Smooth muscle cell (in vitro differentiated cells): ENCODE measurements around the gene DENND5A. TPM values are rescaled to one million over a fixed set of nuclear protein-coding genes. Genes with fewer than 3 reads are reported as not detected.
A peak's percentile ranks its signal among the peaks of the same experiment; 100 is the strongest.

Experiments used
- DNase-seq: peaks from one replicate; lab custom pipeline; 2025; ENCODE audit not compliant: unreplicated experiment; lab: John Stamatoyannopoulos, UW
- H2AFZ ChIP-seq: fragments of 200-600 bp; sonication (generic); 2 replicates; pipeline ENCODE4 v1.6.0; 2016; ENCODE audit warnings: antibody characterized with exemption, low read depth, mild to moderate bottlenecking
- H3F3A ChIP-seq: fragments of 200-600 bp; sonication (generic); 2 replicates; pipeline ENCODE4 v1.6.0; 2017; ENCODE audit warnings: antibody characterized with exemption, low read depth
- H3K27ac ChIP-seq: fragments of 200-600 bp; sonication (generic); 2 replicates; pipeline ENCODE4 v1.5.1; 2016; ENCODE audit warnings: low read depth, mild to moderate bottlenecking
- H3K27me3 ChIP-seq: fragments of 200-600 bp; sonication (generic); 2 replicates; pipeline ENCODE4 v1.6.1; 2016; ENCODE audit warnings: low read depth, mild to moderate bottlenecking
- H3K36me3 ChIP-seq: fragments of 200-600 bp; sonication (generic); 2 replicates; pipeline ENCODE4 v1.5.1; 2016; ENCODE audit warnings: low read depth
- H3K4me1 ChIP-seq: fragments of 200-600 bp; sonication (generic); 2 replicates; pipeline ENCODE4 v1.5.1; 2016; ENCODE audit warnings: low read depth
- H3K4me2 ChIP-seq: fragments of 200-600 bp; sonication (generic); 2 replicates; pipeline ENCODE4 v1.6.0; 2016; ENCODE audit warnings: mild to moderate bottlenecking
- H3K4me3 ChIP-seq: fragments of 200-600 bp; sonication (generic); 2 replicates; pipeline ENCODE4 v1.5.1; 2016; ENCODE audit warnings: mild to moderate bottlenecking
- H3K79me2 ChIP-seq: fragments of 200-600 bp; sonication (generic); 2 replicates; pipeline ENCODE4 v1.6.0; 2016; ENCODE audit warnings: low read depth, mild to moderate bottlenecking
- H3K9ac ChIP-seq: fragments of 200-600 bp; sonication (generic); 2 replicates; pipeline ENCODE4 v1.6.0; 2016; ENCODE audit warnings: low read depth
- H3K9me3 ChIP-seq: fragments of 200-600 bp; sonication (generic); replicated peaks from 2 replicates; pipeline ENCODE4 v1.5.1; 2016; ENCODE audit warnings: low read depth
- H4K20me1 ChIP-seq: fragments of 200-600 bp; sonication (generic); 2 replicates; pipeline ENCODE4 v1.6.0; 2016; ENCODE audit warnings: low read depth
- WGBS: methylation state at CpG from one replicate; pipeline ENCODE4 v1.1.7; 2016; ENCODE audit warnings: low lambda C conversion rate; 5-methylcytosine and 5-hydroxymethylcytosine counted together
- polyA plus RNA-seq: library from polyadenylated mRNA; unstranded; fragments of >200 nt; fragmentation: Nextera tagmentation; extraction: Ambion mirVana; gene quantifications from 2 replicates; pipeline ENCODE4 v1.2.1, GENCODE V29; 2016
- total RNA-seq: library from RNA; depleted of rRNA; stranded (reverse); fragments of >200 nt; gene quantifications from 2 replicates; pipeline ENCODE4 v1.2.3, GENCODE V29; 2014
- TF ChIP-seq, protein P1 (sequence below): fragments of 200-600 bp; sonication (generic); IDR thresholded peaks from 2 replicates; pipeline ENCODE4 v1.5.1; 2017; ENCODE audit warnings: borderline replicate concordance, mild to moderate bottlenecking, antibody characterized with exemption; ENCODE audit not compliant: insufficient read depth, poor library complexity, severe bottlenecking

Gene DENND5A
- total and polyA plus RNA-seq, 2 experiments from 2014 or later: 42.0 to 66.1 TPM

DNA sequence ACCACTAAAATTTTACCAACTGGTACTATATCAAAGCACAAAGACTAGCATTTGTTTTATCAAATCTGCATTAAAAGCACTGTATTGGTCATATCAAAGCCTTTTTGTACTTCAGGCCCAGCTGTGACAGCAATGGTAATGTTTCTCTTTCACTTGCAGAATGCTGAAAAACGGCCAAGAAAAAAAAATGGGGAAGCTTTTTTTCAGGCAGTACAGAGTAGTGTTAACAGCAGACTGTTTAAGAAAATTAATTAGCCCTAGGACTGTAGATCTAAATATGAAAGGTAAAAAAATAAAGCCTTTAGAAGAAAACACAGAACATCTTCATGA lies 33.3 kb downstream of the DENND5A start:
- no peak overlapping the region for H3K9ac ChIP-seq
- H3K36me3 ChIP-seq: no peaks in the 10 kb centered on the region
- H3K4me1 ChIP-seq: peaks cover 19% of the 10 kb centered on the region
- H3K27ac ChIP-seq: peak overlapping the region; percentile 47
- H3K27me3 ChIP-seq: no peaks in the 10 kb centered on the region
- TF ChIP-seq, protein P1, sequence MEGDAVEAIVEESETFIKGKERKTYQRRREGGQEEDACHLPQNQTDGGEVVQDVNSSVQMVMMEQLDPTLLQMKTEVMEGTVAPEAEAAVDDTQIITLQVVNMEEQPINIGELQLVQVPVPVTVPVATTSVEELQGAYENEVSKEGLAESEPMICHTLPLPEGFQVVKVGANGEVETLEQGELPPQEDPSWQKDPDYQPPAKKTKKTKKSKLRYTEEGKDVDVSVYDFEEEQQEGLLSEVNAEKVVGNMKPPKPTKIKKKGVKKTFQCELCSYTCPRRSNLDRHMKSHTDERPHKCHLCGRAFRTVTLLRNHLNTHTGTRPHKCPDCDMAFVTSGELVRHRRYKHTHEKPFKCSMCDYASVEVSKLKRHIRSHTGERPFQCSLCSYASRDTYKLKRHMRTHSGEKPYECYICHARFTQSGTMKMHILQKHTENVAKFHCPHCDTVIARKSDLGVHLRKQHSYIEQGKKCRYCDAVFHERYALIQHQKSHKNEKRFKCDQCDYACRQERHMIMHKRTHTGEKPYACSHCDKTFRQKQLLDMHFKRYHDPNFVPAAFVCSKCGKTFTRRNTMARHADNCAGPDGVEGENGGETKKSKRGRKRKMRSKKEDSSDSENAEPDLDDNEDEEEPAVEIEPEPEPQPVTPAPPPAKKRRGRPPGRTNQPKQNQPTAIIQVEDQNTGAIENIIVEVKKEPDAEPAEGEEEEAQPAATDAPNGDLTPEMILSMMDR: no peak
- peaks cover 5% of the 10 kb centered on the region for H3F3A ChIP-seq
- no peaks in the 10 kb centered on the region for H3K9me3 ChIP-seq
- peaks cover 100% of the 10 kb centered on the region for H3K79me2 ChIP-seq
- no peak for DNase-seq
- H3K4me2 ChIP-seq: peak overlapping the region; percentile 60
- peaks cover 98% of the 10 kb centered on the region for H4K20me1 ChIP-seq
- 13% methylated on average over 1 of the region's 1 CpG for WGBS
- H2AFZ ChIP-seq: no peak overlapping the region
- H3K4me3 ChIP-seq: peak overlapping the region; percentile 20

DNA sequence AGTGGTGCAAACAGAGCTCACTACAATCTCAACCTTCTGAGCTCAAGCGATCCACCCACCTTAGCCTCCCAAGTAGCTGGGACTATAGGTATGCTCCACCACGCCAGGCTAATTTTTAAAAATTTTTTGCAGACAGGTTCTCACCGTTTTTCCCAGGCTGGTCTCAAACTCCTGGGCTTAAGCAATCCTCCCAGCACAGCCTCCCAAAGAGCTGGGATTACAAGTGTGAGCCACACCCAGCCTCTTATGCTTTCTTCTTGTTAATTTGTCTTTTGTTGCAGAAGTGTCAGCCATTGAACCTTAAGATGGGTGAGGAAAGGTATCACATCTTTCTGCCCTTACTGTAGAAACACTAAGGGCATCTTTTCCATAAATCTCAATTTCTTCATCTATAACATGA lies 34.9 kb downstream of the DENND5A start:
- Histone ChIP-seq H3K4me2 (no peak overlapping the region), H4K20me1 (peaks cover 99% of the 10 kb centered on the region), H3K9me3 (no peaks in the 10 kb centered on the region), H2AFZ (no peak overlapping the region), H3K79me2 (peaks cover 100% of the 10 kb centered on the region), H3K27me3 (no peaks in the 10 kb centered on the region), H3K27ac (no peak overlapping the region), H3K9ac (no peak overlapping the region), H3K4me1 (peaks cover 19% of the 10 kb centered on the region), H3K36me3 (no peaks in the 10 kb centered on the region), H3K4me3 (no peak overlapping the region), H3F3A (peaks cover 5% of the 10 kb centered on the region)
- TF ChIP-seq, protein P1: no peak
- DNase-seq: no peak
- 79% methylated on average over 3 of the region's 3 CpGs for WGBS

DNA sequence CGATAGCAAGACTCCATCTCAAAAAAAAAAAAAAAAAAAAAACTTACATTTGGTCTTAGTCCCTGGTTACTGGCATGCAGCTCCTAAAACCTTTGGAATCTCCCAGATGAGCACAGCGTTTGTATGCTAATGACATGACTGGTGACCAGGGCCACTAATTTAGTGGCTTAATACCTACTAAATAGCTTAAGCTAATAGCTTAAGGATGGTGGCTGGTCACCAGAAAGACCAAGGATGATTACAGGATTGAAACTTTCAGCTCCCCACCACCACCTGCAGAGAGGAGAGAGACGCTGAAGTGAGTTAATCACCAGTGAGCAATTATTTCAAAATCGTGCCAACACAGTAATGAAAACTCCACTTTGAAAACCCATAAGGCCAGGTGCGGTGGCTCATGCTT lies 37.1 kb downstream of the DENND5A start:
- Histone ChIP-seq H3F3A (peaks cover 5% of the 10 kb centered on the region), H3K9me3 (no peaks in the 10 kb centered on the region), H3K9ac (no peak overlapping the region), H3K4me2 (no peak overlapping the region), H3K36me3 (no peaks in the 10 kb centered on the region), H3K27ac (no peak overlapping the region), H3K79me2 (peaks cover 100% of the 10 kb centered on the region), H4K20me1 (peaks cover 99% of the 10 kb centered on the region), H2AFZ (no peak overlapping the region), H3K27me3 (no peaks in the 10 kb centered on the region), H3K4me3 (no peak overlapping the region), H3K4me1 (peaks cover 19% of the 10 kb centered on the region)
- TF ChIP-seq, protein P1: no peak
- no peak for DNase-seq
- WGBS: 65% methylated on average over 5 of the region's 5 CpGs

DNA sequence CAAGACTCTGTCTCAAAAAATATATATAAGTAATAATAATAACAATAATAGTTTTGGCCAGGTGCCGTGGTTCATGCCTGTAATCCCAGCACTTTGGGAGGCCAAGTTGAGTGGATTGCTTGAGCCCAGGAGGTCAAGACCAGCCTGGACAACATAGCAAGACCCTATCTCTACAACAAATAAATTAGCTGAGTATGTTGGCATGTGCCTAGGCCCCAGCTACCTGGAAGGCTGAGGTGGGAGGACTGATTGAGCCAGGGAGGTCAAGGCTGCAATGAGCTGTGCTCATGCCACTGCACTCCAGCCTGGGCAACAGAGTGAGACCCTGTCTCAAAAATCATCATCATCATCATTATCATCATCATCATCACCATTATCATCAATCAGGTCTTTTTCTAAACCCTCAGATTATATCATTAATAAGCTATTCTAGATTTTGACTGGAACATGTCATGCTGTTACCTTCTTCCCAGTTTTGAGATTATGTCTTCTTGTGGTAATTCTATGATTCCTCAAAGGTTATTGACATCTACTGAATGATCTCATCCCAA lies 39.3 kb downstream of the DENND5A start:
- DNase-seq: no peak
- H3K27ac ChIP-seq: no peak overlapping the region
- no peak overlapping the region for H3K4me3 ChIP-seq
- H3K4me2 ChIP-seq: no peak overlapping the region
- H4K20me1 ChIP-seq: peaks cover 99% of the 10 kb centered on the region
- no peak overlapping the region for H3K9ac ChIP-seq
- H3K4me1 ChIP-seq: peaks cover 7% of the 10 kb centered on the region
- peaks cover 3% of the 10 kb centered on the region for H3F3A ChIP-seq
- TF ChIP-seq, protein P1: no peak
- no peaks in the 10 kb centered on the region for H3K9me3 ChIP-seq
- no peak overlapping the region for H2AFZ ChIP-seq
- no peaks in the 10 kb centered on the region for H3K27me3 ChIP-seq
- H3K36me3 ChIP-seq: no peaks in the 10 kb centered on the region
- H3K79me2 ChIP-seq: peaks cover 100% of the 10 kb centered on the region
- 100% methylated on average over 1 of the region's 1 CpG for WGBS
